CD14-positive monocyte (primary cell): ENCODE results near the gene AP4M1. TPM values are rescaled to one million over a fixed set of nuclear protein-coding genes. Genes with fewer than 3 reads are reported as not detected.

ENCODE experiments used
- DNase-seq, 3 donors: peaks; one replicate each; pipeline ENCODE4 v3.0.0-alpha.2; 2011 to 2022
- H2AFZ ChIP-seq: 2 replicates; pipeline ENCODE4 v1.6.0; 2012; ENCODE audit warnings: mild to moderate bottlenecking, low read depth, low read length, inconsistent platforms; ENCODE audit not compliant: insufficient read depth, poor library complexity, severe bottlenecking
- H3K27ac ChIP-seq, 2 donors: 1 replicate in 1 of 2; 2 replicates in 1 of 2; pipeline ENCODE4 v1.5.1; 2012 to 2013; ENCODE audit warnings: low read length in 2 of 2, control low read depth in 1 of 2, inconsistent platforms in 1 of 2, low read depth in 1 of 2, mild to moderate bottlenecking in 1 of 2
- H3K27me3 ChIP-seq, 2 donors: one replicate each; pipeline versions ENCODE4 v1.6.0 to v1.6.1; 2011 to 2013; ENCODE audit warnings: low read length in 2 of 2; ENCODE audit not compliant: control insufficient read depth in 2 of 2, insufficient read depth in 2 of 2
- H3K36me3 ChIP-seq, 2 donors: replicated peaks in 1 of 2; 1 replicate in 1 of 2; 2 replicates in 1 of 2; pipeline versions ENCODE4 v1.5.1 to v1.6.1; 2012 to 2013; ENCODE audit warnings: low read length in 2 of 2, control low read depth in 1 of 2, inconsistent platforms in 1 of 2, mild to moderate bottlenecking in 1 of 2; ENCODE audit not compliant: insufficient read depth in 2 of 2, control insufficient read depth in 1 of 2
- H3K4me1 ChIP-seq, 2 donors: 1 replicate in 1 of 2; 2 replicates in 1 of 2; pipeline versions ENCODE4 v1.5.1 to v1.6.1; 2012 to 2013; ENCODE audit warnings: low read length in 2 of 2, control low read depth in 1 of 2, inconsistent platforms in 1 of 2, mild to moderate bottlenecking in 1 of 2, moderate library complexity in 1 of 2; ENCODE audit not compliant: insufficient read depth in 2 of 2, control insufficient read depth in 1 of 2
- H3K4me2 ChIP-seq: replicated peaks from 2 replicates; pipeline ENCODE3; 2012; ENCODE audit warnings: low read length, moderate library complexity, mild to moderate bottlenecking; ENCODE audit not compliant: poor library complexity, severe bottlenecking; ENCODE audit errors: extremely low read depth
- H3K4me3 ChIP-seq, 3 experiments: fragments of 200-600 bp in 1 of 3; sonication (generic) in 1 of 3; replicated peaks in 1 of 3; 1 replicate in 2 of 3; 2 replicates in 1 of 3; pipeline ENCODE4 v1.5.1; 2011 to 2013; ENCODE audit warnings: low read length in 3 of 3, mild to moderate bottlenecking in 3 of 3, control low read depth in 2 of 3, low read depth in 2 of 3, inconsistent platforms in 1 of 3, moderate library complexity in 1 of 3
- H3K79me2 ChIP-seq: 2 replicates; pipeline ENCODE4 v1.6.0; 2012; ENCODE audit warnings: mild to moderate bottlenecking, control low read depth, inconsistent platforms, low read length, moderate library complexity; ENCODE audit not compliant: insufficient read depth
- H3K9ac ChIP-seq: 2 replicates; pipeline ENCODE4 v1.6.0; 2017; ENCODE audit warnings: low read length, mild to moderate bottlenecking; ENCODE audit not compliant: insufficient read depth, poor library complexity, severe bottlenecking
- H3K9me3 ChIP-seq, 2 donors: replicated peaks in 1 of 2; 1 replicate in 1 of 2; 2 replicates in 1 of 2; pipeline versions ENCODE4 v1.5.1 to v1.6.1; 2012 to 2013; ENCODE audit warnings: low read length in 2 of 2, control low read depth in 1 of 2; ENCODE audit not compliant: control insufficient read depth in 1 of 2, insufficient read depth in 1 of 2
- H4K20me1 ChIP-seq: 2 replicates; pipeline ENCODE4 v1.6.0; 2012; ENCODE audit warnings: mild to moderate bottlenecking, low read length, control low read depth, moderate library complexity; ENCODE audit not compliant: insufficient read depth
- H3K27ac Mint-ChIP-seq, 7 donors: one replicate each; pipeline ENCODE4 v1.8.0; 2020; ENCODE audit warnings: mild to moderate bottlenecking in 7 of 7, mixed read lengths in 7 of 7, moderate library complexity in 6 of 7, inconsistent platforms in 2 of 7
- H3K27me3 Mint-ChIP-seq, 3 donors: one replicate each; pipeline ENCODE4 v1.8.0; 2021 to 2022; ENCODE audit warnings: low read depth in 3 of 3, mild to moderate bottlenecking in 3 of 3, mixed read lengths in 3 of 3, moderate library complexity in 3 of 3, inconsistent platforms in 1 of 3
- H3K36me3 Mint-ChIP-seq, 2 donors: one replicate each; pipeline ENCODE4 v1.8.0; 2020; ENCODE audit warnings: mixed read lengths in 2 of 2, inconsistent platforms in 1 of 2, mild to moderate bottlenecking in 1 of 2
- H3K4me1 Mint-ChIP-seq: one replicate; pipeline ENCODE4 v1.8.0; 2020; ENCODE audit warnings: mild to moderate bottlenecking, mixed read lengths
- H3K4me3 Mint-ChIP-seq, 2 donors: one replicate each; pipeline ENCODE4 v1.8.0; 2020; ENCODE audit warnings: mild to moderate bottlenecking in 2 of 2, mixed read lengths in 2 of 2, moderate library complexity in 1 of 2
- H3K9me3 Mint-ChIP-seq, 7 donors: one replicate each; pipeline ENCODE4 v1.8.0; 2020 to 2022; ENCODE audit warnings: mixed read lengths in 7 of 7, mild to moderate bottlenecking in 6 of 7, moderate library complexity in 6 of 7, inconsistent platforms in 2 of 7
- WGBS: methylation state at CpG from one replicate; pipeline ENCODE4 v1.1.5; 2013; ENCODE audit warnings: missing lambda C conversion rate; ENCODE audit not compliant: insufficient coverage; 5-methylcytosine and 5-hydroxymethylcytosine counted together
- intact Hi-C, 2 donors: fragments of 100-400 bp; cut with micrococcal nuclease; formaldehyde crosslinking; loops; one replicate each; pipeline versions ENCODE4 v1.15.0 to v1.15.1; 2023
- polyA plus RNA-seq, 3 donors: library from polyadenylated mRNA; depleted of rRNA in 1 of 3; unstranded in 2 of 3; stranded (reverse) in 1 of 3; fragments of 300-500 nt in 2 of 3; fragments of >200 nt in 1 of 3; fragmentation: Illumina TruSeq in 2 of 3; gene quantifications; 1 replicate in 2 of 3; 2 replicates in 1 of 3; pipeline ENCODE4 v1.2.3, GENCODE V29; 2012 to 2021
- TF ChIP-seq, protein P1 (sequence below): fragments of 200-600 bp; IDR thresholded peaks from one replicate; pipeline ENCODE4 v1.8.0; 2022; ENCODE audit warnings: antibody characterized with exemption, mild to moderate bottlenecking

Gene AP4M1
- polyA plus RNA-seq, 3 donors, result 10.5 to 13.1 (median 12.6) TPM

DNA sequence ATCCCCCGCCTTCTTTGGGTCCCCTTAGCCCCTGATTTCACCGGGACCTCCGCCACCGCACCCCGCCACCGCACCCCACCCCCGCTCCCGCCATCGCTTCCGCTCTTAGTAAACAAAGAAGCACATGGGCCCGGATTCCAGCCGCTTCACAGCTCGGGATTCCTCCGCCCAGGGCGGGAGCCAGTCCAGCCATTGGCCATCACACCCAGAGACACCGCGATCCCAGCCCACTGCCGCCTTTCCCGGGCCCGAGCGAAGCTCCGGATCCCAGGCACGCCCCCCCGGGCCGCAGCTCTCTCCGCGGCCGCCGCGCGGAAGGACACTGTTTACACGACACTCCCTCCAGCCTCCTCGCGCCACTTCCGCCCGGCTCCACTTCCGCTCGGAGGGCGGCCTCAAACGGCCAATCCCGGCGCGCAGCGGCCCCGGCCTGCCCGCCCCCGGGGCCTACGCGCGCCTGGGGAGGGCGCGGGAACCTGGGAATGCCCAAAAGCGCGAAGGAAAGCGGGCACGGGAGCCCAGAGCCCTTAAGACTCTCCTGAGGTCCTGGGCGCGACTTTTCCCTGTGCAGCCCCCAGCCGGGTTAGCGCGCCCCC is 925 bp upstream of the AP4M1 start:
- Histone ChIP-seq H3K36me3 (peaks cover 51 to 63% of the 10 kb centered on the region in 2 donors), H3K27me3 (no peaks in the 10 kb centered on the region), H3K4me3 (peak overlapping the region; percentile 83 to 95 (median 85)), H3K79me2 (peaks cover 53% of the 10 kb centered on the region), H3K9me3 (no peaks in the 10 kb centered on the region), H3K4me2 (peak overlapping the region; percentile 100), H4K20me1 (no peaks in the 10 kb centered on the region), H3K4me1 (peaks cover 22 to 27% of the 10 kb centered on the region in 2 donors), H3K27ac (peak overlapping the region; percentile 83 to 86), H3K9ac (peak overlapping the region; percentile 74), H2AFZ (peak overlapping the region; percentile 95)
- peak; percentile 79 to 93 (median 90) for DNase-seq
- WGBS, result 0% methylated on average over 61 of the region's 61 CpGs
- intact Hi-C loops, result no loop called here
- H3K4me3 Mint-ChIP-seq, result peak overlapping the region; percentile 87 to 92
- H3K36me3 Mint-ChIP-seq, result peaks cover 57 to 65% of the 10 kb centered on the region in 2 donors
- peak overlapping the region; percentile 89 to 97 (median 95) for H3K27ac Mint-ChIP-seq
- H3K9me3 Mint-ChIP-seq, result no peaks in the 10 kb centered on the region
- peaks cover 23% of the 10 kb centered on the region for H3K4me1 Mint-ChIP-seq
- TF ChIP-seq, protein P1, sequence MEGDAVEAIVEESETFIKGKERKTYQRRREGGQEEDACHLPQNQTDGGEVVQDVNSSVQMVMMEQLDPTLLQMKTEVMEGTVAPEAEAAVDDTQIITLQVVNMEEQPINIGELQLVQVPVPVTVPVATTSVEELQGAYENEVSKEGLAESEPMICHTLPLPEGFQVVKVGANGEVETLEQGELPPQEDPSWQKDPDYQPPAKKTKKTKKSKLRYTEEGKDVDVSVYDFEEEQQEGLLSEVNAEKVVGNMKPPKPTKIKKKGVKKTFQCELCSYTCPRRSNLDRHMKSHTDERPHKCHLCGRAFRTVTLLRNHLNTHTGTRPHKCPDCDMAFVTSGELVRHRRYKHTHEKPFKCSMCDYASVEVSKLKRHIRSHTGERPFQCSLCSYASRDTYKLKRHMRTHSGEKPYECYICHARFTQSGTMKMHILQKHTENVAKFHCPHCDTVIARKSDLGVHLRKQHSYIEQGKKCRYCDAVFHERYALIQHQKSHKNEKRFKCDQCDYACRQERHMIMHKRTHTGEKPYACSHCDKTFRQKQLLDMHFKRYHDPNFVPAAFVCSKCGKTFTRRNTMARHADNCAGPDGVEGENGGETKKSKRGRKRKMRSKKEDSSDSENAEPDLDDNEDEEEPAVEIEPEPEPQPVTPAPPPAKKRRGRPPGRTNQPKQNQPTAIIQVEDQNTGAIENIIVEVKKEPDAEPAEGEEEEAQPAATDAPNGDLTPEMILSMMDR, result no peak
- H3K27me3 Mint-ChIP-seq, result peaks cover 0 to 3% (median 2%) of the 10 kb centered on the region in 3 donors

DNA sequence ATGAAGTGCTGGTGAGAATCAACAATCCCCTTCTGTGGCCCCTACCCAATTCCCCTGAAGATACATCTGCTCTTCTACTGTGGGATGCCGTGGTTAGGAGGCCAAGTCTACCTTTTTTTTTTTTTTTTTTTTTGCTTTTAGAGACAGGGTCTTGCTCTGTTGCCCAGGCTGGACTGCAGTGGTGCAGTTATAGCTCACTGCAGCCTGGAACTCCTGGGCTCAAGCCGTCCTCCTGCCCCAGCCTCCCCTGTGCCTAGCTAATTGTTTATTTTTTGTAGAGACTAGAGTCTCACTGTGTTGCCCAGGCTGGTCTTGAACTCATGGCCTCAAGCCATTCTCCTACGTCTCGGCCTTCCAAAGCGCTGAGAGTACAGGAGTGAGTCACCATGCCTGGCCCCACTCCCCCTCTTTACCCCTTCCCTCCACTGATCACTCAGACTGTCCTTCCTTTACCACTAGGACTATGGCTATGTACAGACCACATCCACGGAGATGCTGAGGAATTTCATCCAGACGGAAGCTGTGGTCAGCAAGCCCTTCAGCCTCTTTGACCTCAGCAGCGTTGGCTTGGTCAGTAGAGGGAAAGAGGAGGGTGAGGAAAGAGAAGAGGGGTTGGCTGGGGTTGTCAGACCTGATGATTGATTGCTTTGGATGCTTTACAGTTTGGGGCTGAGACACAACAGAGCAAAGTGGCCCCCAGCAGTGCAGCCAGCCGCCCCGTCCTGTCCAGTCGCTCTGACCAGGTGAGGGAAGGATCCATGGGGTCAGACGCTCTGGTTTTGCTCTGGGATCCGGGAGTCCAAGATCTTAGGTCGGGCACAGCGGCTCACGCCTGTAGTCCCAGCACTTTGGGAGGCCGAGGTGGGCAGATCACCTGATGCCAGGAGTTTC is 1.8 kb downstream of the AP4M1 start:
- H3K27ac Mint-ChIP-seq, result peak overlapping the region in 2 of 7 donors; percentile 10 to 96
- peaks cover 50 to 63% of the 10 kb centered on the region in 2 donors for H3K36me3 ChIP-seq
- intact Hi-C loops, result no loop called here
- peaks cover 0 to 3% (median 2%) of the 10 kb centered on the region in 3 donors for H3K27me3 Mint-ChIP-seq
- WGBS, result 100% methylated on average over 6 of the region's 17 CpGs
- no peaks in the 10 kb centered on the region for H3K9me3 ChIP-seq
- no peaks in the 10 kb centered on the region for H4K20me1 ChIP-seq
- H3K4me3 ChIP-seq, result no peak overlapping the region
- H3K9ac ChIP-seq, result no peak overlapping the region
- H3K79me2 ChIP-seq, result peaks cover 38% of the 10 kb centered on the region
- H3K27ac ChIP-seq, result peak overlapping the region in 1 of 2 donors; percentile 86
- TF ChIP-seq, protein P1, result no peak
- no peaks in the 10 kb centered on the region for H3K27me3 ChIP-seq
- no peak for DNase-seq
- H3K4me3 Mint-ChIP-seq, result no peak overlapping the region
- peaks cover 22 to 27% of the 10 kb centered on the region in 2 donors for H3K4me1 ChIP-seq
- H3K4me1 Mint-ChIP-seq, result peaks cover 26% of the 10 kb centered on the region
- H3K36me3 Mint-ChIP-seq, result peaks cover 48 to 65% of the 10 kb centered on the region in 2 donors
- H3K4me2 ChIP-seq, result no peak overlapping the region
- H2AFZ ChIP-seq, result no peak overlapping the region
- H3K9me3 Mint-ChIP-seq, result no peaks in the 10 kb centered on the region
